WTC11 (cell line): Measurements from ENCODE around the gene TP73.

Source experiments
- CREM ChIP-seq: sonication (generic); formaldehyde crosslinking; IDR thresholded peaks from 2 replicates; pipeline ENCODE4 v1.8.1; 2022; ENCODE audit warnings: mild to moderate bottlenecking, missing genetic modification reagents, moderate library complexity
- ESRRA ChIP-seq: sonication (generic); formaldehyde crosslinking; IDR thresholded peaks from 2 replicates; pipeline ENCODE4 v1.8.1; 2022; ENCODE audit warnings: mild to moderate bottlenecking, missing genetic modification reagents, borderline replicate concordance
- ETV6 ChIP-seq: sonication (generic); formaldehyde crosslinking; IDR thresholded peaks from 2 replicates; pipeline ENCODE4 v1.8.1; 2022; ENCODE audit warnings: mild to moderate bottlenecking, missing genetic modification reagents
- KAT7 ChIP-seq: sonication (generic); formaldehyde crosslinking; IDR thresholded peaks from 2 replicates; pipeline ENCODE4 v1.8.1; 2023; ENCODE audit warnings: missing genetic modification reagents, mild to moderate bottlenecking, borderline replicate concordance
- NR2C2 ChIP-seq: sonication (generic); formaldehyde crosslinking; IDR thresholded peaks from 2 replicates; pipeline ENCODE4 v1.8.0; 2022; ENCODE audit warnings: mild to moderate bottlenecking, missing genetic modification reagents
- NR3C1 ChIP-seq: sonication (generic); formaldehyde crosslinking; conservative IDR thresholded peaks from 2 replicates; pipeline ENCODE4 v1.8.1; 2023; ENCODE audit warnings: low read depth, mild to moderate bottlenecking, missing genetic modification reagents
- TP53 ChIP-seq: sonication (generic); formaldehyde crosslinking; IDR thresholded peaks from 2 replicates; pipeline ENCODE4 v1.8.1; 2023; ENCODE audit warnings: mild to moderate bottlenecking, missing genetic modification reagents
- ZNF121 ChIP-seq: sonication (generic); formaldehyde crosslinking; IDR thresholded peaks from 2 replicates; pipeline ENCODE4 v1.8.0; 2023; ENCODE audit warnings: missing genetic modification reagents
- TF ChIP-seq, protein P1 (sequence below): fragments of 200-600 bp; IDR thresholded peaks from 2 replicates; pipeline ENCODE4 v1.8.0; 2022; ENCODE audit warnings: antibody characterized with exemption
- TF ChIP-seq, protein P2 (sequence below): sonication (generic); formaldehyde crosslinking; IDR thresholded peaks from 2 replicates; pipeline ENCODE4 v1.8.0; 2022; ENCODE audit warnings: mild to moderate bottlenecking, missing genetic modification reagents
- TF ChIP-seq, protein P3 (sequence below): sonication (generic); formaldehyde crosslinking; IDR thresholded peaks from 2 replicates; pipeline ENCODE4 v1.8.1; 2023; ENCODE audit warnings: mild to moderate bottlenecking, missing genetic modification reagents, moderate library complexity
- TF ChIP-seq, protein P4 (sequence below): sonication (generic); formaldehyde crosslinking; IDR thresholded peaks from 2 replicates; pipeline ENCODE4 v1.8.0; 2023; ENCODE audit warnings: mild to moderate bottlenecking, missing genetic modification reagents

DNA sequence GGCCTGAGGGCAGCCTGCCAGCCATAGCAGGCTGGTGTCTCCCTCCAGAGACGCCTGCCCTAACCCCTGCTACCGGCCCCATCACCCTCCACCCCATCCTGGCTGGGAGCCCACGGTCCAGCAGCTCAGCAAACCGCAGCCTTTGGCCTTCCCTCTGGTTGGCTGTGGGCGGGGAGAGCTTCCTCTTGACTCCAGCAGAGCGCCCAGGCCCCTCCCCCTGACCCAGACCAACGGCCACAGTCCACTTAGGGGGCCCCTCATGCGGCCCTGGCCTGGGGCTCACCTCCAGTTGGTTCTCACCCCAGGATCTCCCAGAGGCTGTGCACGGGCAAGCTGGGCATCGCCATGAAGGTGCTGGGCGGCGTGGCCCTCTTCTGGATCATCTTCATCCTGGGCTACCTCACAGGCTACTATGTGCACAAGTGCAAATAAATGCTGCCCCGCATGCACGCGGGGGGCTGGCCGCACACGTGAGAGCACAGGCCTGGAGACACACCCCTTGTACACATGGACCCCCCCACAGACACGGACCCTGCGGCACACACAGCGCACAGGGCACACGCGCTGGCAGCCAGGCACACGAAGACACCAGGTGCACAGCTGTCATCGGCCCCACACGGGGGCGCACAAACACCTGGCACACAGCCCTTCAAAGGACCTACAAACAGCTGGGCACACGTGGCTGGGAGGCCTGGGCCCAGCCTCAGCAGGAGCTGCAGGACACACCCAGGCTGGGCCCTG is 123.3 kb downstream of the TP73 start:
- TF ChIP-seq, protein P1, sequence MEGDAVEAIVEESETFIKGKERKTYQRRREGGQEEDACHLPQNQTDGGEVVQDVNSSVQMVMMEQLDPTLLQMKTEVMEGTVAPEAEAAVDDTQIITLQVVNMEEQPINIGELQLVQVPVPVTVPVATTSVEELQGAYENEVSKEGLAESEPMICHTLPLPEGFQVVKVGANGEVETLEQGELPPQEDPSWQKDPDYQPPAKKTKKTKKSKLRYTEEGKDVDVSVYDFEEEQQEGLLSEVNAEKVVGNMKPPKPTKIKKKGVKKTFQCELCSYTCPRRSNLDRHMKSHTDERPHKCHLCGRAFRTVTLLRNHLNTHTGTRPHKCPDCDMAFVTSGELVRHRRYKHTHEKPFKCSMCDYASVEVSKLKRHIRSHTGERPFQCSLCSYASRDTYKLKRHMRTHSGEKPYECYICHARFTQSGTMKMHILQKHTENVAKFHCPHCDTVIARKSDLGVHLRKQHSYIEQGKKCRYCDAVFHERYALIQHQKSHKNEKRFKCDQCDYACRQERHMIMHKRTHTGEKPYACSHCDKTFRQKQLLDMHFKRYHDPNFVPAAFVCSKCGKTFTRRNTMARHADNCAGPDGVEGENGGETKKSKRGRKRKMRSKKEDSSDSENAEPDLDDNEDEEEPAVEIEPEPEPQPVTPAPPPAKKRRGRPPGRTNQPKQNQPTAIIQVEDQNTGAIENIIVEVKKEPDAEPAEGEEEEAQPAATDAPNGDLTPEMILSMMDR: peak; percentile 27; the same call in 1 of the 2 replicates
- TF ChIP-seq, protein P2, sequence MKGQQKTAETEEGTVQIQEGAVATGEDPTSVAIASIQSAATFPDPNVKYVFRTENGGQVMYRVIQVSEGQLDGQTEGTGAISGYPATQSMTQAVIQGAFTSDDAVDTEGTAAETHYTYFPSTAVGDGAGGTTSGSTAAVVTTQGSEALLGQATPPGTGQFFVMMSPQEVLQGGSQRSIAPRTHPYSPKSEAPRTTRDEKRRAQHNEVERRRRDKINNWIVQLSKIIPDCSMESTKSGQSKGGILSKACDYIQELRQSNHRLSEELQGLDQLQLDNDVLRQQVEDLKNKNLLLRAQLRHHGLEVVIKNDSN (CRISPR knock-in tag): peak; percentile 50; the same call in 1 of the 2 replicates
- TF ChIP-seq CREM (no peak), ESRRA (CRISPR knock-in tag) (no peak), TP53 (no peak), ETV6 (CRISPR knock-in tag) (peak; percentile 29; the same call in 1 of the 2 replicates), NR3C1 (no peak), NR2C2 (CRISPR knock-in tag) (no peak), ZNF121 (CRISPR knock-in tag) (no peak), KAT7 (CRISPR knock-in tag) (no peak)
- TF ChIP-seq, protein P3, sequence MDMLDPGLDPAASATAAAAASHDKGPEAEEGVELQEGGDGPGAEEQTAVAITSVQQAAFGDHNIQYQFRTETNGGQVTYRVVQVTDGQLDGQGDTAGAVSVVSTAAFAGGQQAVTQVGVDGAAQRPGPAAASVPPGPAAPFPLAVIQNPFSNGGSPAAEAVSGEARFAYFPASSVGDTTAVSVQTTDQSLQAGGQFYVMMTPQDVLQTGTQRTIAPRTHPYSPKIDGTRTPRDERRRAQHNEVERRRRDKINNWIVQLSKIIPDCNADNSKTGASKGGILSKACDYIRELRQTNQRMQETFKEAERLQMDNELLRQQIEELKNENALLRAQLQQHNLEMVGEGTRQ (CRISPR knock-in tag): peak; percentile 44; the same call in 1 of the 2 replicates
- TF ChIP-seq, protein P4, sequence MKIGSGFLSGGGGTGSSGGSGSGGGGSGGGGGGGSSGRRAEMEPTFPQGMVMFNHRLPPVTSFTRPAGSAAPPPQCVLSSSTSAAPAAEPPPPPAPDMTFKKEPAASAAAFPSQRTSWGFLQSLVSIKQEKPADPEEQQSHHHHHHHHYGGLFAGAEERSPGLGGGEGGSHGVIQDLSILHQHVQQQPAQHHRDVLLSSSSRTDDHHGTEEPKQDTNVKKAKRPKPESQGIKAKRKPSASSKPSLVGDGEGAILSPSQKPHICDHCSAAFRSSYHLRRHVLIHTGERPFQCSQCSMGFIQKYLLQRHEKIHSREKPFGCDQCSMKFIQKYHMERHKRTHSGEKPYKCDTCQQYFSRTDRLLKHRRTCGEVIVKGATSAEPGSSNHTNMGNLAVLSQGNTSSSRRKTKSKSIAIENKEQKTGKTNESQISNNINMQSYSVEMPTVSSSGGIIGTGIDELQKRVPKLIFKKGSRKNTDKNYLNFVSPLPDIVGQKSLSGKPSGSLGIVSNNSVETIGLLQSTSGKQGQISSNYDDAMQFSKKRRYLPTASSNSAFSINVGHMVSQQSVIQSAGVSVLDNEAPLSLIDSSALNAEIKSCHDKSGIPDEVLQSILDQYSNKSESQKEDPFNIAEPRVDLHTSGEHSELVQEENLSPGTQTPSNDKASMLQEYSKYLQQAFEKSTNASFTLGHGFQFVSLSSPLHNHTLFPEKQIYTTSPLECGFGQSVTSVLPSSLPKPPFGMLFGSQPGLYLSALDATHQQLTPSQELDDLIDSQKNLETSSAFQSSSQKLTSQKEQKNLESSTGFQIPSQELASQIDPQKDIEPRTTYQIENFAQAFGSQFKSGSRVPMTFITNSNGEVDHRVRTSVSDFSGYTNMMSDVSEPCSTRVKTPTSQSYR (CRISPR knock-in tag): no peak
